Hepatocyte (in vitro differentiated cells): ENCODE results near the gene SERBP1.

ENCODE experiments used
- EZH2 ChIP-seq: fragments of 200-600 bp; sonication (generic); IDR thresholded peaks from 2 replicates; pipeline ENCODE4 v1.6.1; 2016; ENCODE audit warnings: antibody characterized with exemption, mild to moderate bottlenecking, borderline replicate concordance
- EZH2phosphoT487 ChIP-seq: fragments of 200-600 bp; sonication (generic); IDR thresholded peaks from one replicate; pipeline ENCODE4 v1.6.1; 2018; ENCODE audit warnings: antibody characterized with exemption, mild to moderate bottlenecking, low read depth, moderate library complexity; ENCODE audit not compliant: unreplicated experiment, severe bottlenecking
- TF ChIP-seq, protein P1 (sequence below): fragments of 200-600 bp; sonication (generic); IDR thresholded peaks from 2 replicates; pipeline ENCODE4 v1.5.1; 2016; ENCODE audit warnings: antibody characterized with exemption, mild to moderate bottlenecking; ENCODE audit not compliant: poor library complexity

GRCh38 chr1:67468066-67468718, 38.0 kb upstream of the SERBP1 start:
- TF ChIP-seq EZH2 (no peak), EZH2phosphoT487 (no peak)
- TF ChIP-seq, protein P1, sequence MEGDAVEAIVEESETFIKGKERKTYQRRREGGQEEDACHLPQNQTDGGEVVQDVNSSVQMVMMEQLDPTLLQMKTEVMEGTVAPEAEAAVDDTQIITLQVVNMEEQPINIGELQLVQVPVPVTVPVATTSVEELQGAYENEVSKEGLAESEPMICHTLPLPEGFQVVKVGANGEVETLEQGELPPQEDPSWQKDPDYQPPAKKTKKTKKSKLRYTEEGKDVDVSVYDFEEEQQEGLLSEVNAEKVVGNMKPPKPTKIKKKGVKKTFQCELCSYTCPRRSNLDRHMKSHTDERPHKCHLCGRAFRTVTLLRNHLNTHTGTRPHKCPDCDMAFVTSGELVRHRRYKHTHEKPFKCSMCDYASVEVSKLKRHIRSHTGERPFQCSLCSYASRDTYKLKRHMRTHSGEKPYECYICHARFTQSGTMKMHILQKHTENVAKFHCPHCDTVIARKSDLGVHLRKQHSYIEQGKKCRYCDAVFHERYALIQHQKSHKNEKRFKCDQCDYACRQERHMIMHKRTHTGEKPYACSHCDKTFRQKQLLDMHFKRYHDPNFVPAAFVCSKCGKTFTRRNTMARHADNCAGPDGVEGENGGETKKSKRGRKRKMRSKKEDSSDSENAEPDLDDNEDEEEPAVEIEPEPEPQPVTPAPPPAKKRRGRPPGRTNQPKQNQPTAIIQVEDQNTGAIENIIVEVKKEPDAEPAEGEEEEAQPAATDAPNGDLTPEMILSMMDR: no peak
